PC-3 (cell line): ENCODE results near the gene STX12.

Experiments
- CTCF ChIP-seq: fragments of 300-600 bp; sonication (generic); conservative IDR thresholded peaks from 2 replicates; pipeline ENCODE4 v1.5.1; 2017; ENCODE audit warnings: antibody characterized with exemption, low read depth, mild to moderate bottlenecking, low read length
- EZH2 ChIP-seq: fragments of 300-600 bp; sonication (generic); IDR thresholded peaks from one replicate; pipeline ENCODE4 v1.6.1; 2017; ENCODE audit warnings: antibody characterized with exemption, mild to moderate bottlenecking, low read length; ENCODE audit not compliant: unreplicated experiment
- EZH2phosphoT487 ChIP-seq: fragments of 300-600 bp; sonication (generic); IDR thresholded peaks from 2 replicates; pipeline ENCODE4 v1.6.1; 2018; ENCODE audit warnings: mild to moderate bottlenecking, antibody characterized with exemption, low read length, borderline replicate concordance

GRCh38 chr1:27770293-27770830 lies 2.7 kb upstream of the STX12 start:
- no peak for TF ChIP-seq CTCF
- TF ChIP-seq EZH2, result no peak
- no peak for TF ChIP-seq EZH2phosphoT487
